GM18867 (cell line): ENCODE data around the gene BCAS3.
"Not testable (repeated sequence)": the region's sequence is repeated elsewhere in the genome, so short reads cannot be mapped to it uniquely, and the experiment has no call there.

Experiments
- ATAC-seq: cut with Tn5 transposase; IDR thresholded peaks from one replicate; pipeline ENCODE4 v1.9.1; 2021; ENCODE audit warnings: mild to moderate bottlenecking, moderate library complexity; ENCODE audit not compliant: unreplicated experiment

BCAS3 gene

GRCh38 chr17:60781880-60782412, 104.3 kb downstream of the BCAS3 start:
- no peak for ATAC-seq

- no peak for ATAC-seq
Observed at GRCh38 chr17:60782742-60783141, 105.1 kb downstream of the BCAS3 start.

GRCh38 chr17:60790205-60790604, 112.6 kb downstream of the BCAS3 start:
- no peak for ATAC-seq

GRCh38 chr17:60792250-60792898, 114.7 kb downstream of the BCAS3 start:
- ATAC-seq: no peak

GRCh38 chr17:60798576-60798975, 120.9 kb downstream of the BCAS3 start:
- no peak for ATAC-seq

GRCh38 chr17:60802377-60802776, 124.7 kb downstream of the BCAS3 start:
- ATAC-seq: no peak

GRCh38 chr17:60803059-60803458, 125.4 kb downstream of the BCAS3 start:
- ATAC-seq: no peak

- ATAC-seq: no peak
Observed at GRCh38 chr17:60804831-60805230, 127.2 kb downstream of the BCAS3 start.

GRCh38 chr17:60809421-60809820, 131.8 kb downstream of the BCAS3 start:
- no peak for ATAC-seq

GRCh38 chr17:60814941-60815340, 137.3 kb downstream of the BCAS3 start:
- ATAC-seq: not testable (repeated sequence)

GRCh38 chr17:60817192-60817591, 139.5 kb downstream of the BCAS3 start:
- no peak for ATAC-seq

GRCh38 chr17:60819447-60820130, 141.9 kb downstream of the BCAS3 start:
- no peak for ATAC-seq

- ATAC-seq: no peak
Observed at GRCh38 chr17:60823515-60823914, 145.9 kb downstream of the BCAS3 start.

GRCh38 chr17:60825351-60825750, 147.7 kb downstream of the BCAS3 start:
- no peak for ATAC-seq

- no peak for ATAC-seq
Observed at GRCh38 chr17:60827943-60828342, 150.3 kb downstream of the BCAS3 start.

- ATAC-seq: no peak
Observed at GRCh38 chr17:60832151-60832585, 154.5 kb downstream of the BCAS3 start.

- no peak for ATAC-seq
Observed at GRCh38 chr17:60832631-60833030, 155.0 kb downstream of the BCAS3 start.

GRCh38 chr17:60840456-60840855, 162.8 kb downstream of the BCAS3 start:
- ATAC-seq: no peak

GRCh38 chr17:60845012-60845411, 167.4 kb downstream of the BCAS3 start:
- ATAC-seq: no peak

GRCh38 chr17:60846175-60846574, 168.5 kb downstream of the BCAS3 start:
- ATAC-seq: no peak

GRCh38 chr17:60851181-60851580, 173.5 kb downstream of the BCAS3 start:
- no peak for ATAC-seq

- ATAC-seq: no peak
Observed at GRCh38 chr17:60857556-60858080, 180.0 kb downstream of the BCAS3 start.
